CD4-positive, alpha-beta memory T cell (primary cell): ENCODE measurements around the gene SMC1B. TPM values are rescaled to one million over a fixed set of nuclear protein-coding genes. Genes with fewer than 3 reads are reported as not detected.

Experiments used
- CTCF ChIA-PET: fragments of 350-600 bp; sonication (Branson Sonifier 250); formaldehyde crosslinking; loops from one replicate; lab custom pipeline; 2021; ENCODE audit warnings: inconsistent platforms; ENCODE audit not compliant: partially characterized antibody; lab: Charles Lee
- POLR2A ChIA-PET: fragments of 350-600 bp; sonication (Branson Sonifier 250); formaldehyde crosslinking; loops from one replicate; lab custom pipeline; 2021; ENCODE audit not compliant: partially characterized antibody; lab: Charles Lee
- DNase-seq, 5 donors: peaks; one replicate each; pipeline versions ENCODE4 v3.0.0 to v3.0.0-alpha.2; 2020 to 2022; ENCODE audit warnings: mixed read lengths in 1 of 5
- H3K27ac ChIP-seq: one replicate; pipeline ENCODE4 v1.7.0; 2013; ENCODE audit warnings: low read depth, low read length
- H3K27me3 ChIP-seq: 2 replicates; pipeline ENCODE4 v1.7.0; 2013; ENCODE audit warnings: mild to moderate bottlenecking, low read length, moderate library complexity; ENCODE audit not compliant: insufficient read depth
- H3K36me3 ChIP-seq: 2 replicates; pipeline ENCODE4 v1.7.0; 2013; ENCODE audit warnings: mild to moderate bottlenecking, low read length, moderate library complexity; ENCODE audit not compliant: insufficient read depth
- H3K4me1 ChIP-seq: 2 replicates; pipeline ENCODE4 v1.7.0; 2013; ENCODE audit warnings: mild to moderate bottlenecking, low read length, moderate library complexity; ENCODE audit not compliant: insufficient read depth
- H3K4me3 ChIP-seq, 2 donors: one replicate each; pipeline ENCODE4 v1.7.0; 2013; ENCODE audit warnings: low read length in 2 of 2, mild to moderate bottlenecking in 1 of 2
- H3K9me3 ChIP-seq, 2 donors: one replicate each; pipeline ENCODE4 v1.7.0; 2013; ENCODE audit warnings: low read length in 2 of 2, control low read depth in 1 of 2; ENCODE audit not compliant: control insufficient read depth in 1 of 2
- H3K27ac Mint-ChIP-seq, 7 donors: one replicate each; pipeline ENCODE4 v1.8.0; 2020 to 2021; ENCODE audit warnings: mixed read lengths in 7 of 7, mild to moderate bottlenecking in 6 of 7, inconsistent platforms in 3 of 7, moderate library complexity in 3 of 7
- H3K27me3 Mint-ChIP-seq, 2 donors: one replicate each; pipeline ENCODE4 v1.8.0; 2020 to 2021; ENCODE audit warnings: mixed read lengths in 2 of 2
- H3K36me3 Mint-ChIP-seq, 2 donors: one replicate each; pipeline ENCODE4 v1.8.0; 2020 to 2021; ENCODE audit warnings: mixed read lengths in 2 of 2, inconsistent platforms in 1 of 2, mild to moderate bottlenecking in 1 of 2
- H3K4me1 Mint-ChIP-seq, 4 donors: one replicate each; pipeline ENCODE4 v1.8.0; 2020 to 2021; ENCODE audit warnings: mixed read lengths in 4 of 4, mild to moderate bottlenecking in 1 of 4
- H3K4me3 Mint-ChIP-seq, 8 donors: one replicate each; pipeline ENCODE4 v1.8.0; 2020 to 2021; ENCODE audit warnings: mixed read lengths in 8 of 8, mild to moderate bottlenecking in 7 of 8, moderate library complexity in 6 of 8, inconsistent platforms in 3 of 8
- H3K9me3 Mint-ChIP-seq, 8 donors: one replicate each; pipeline ENCODE4 v1.8.0; 2020 to 2021; ENCODE audit warnings: mixed read lengths in 8 of 8, mild to moderate bottlenecking in 5 of 8, inconsistent platforms in 3 of 8, moderate library complexity in 1 of 8
- intact Hi-C: fragments of 100-400 bp; cut with micrococcal nuclease; formaldehyde crosslinking; loops from one replicate; pipeline ENCODE4 v1.15.1; 2023
- polyA plus RNA-seq, 2 donors: library from polyadenylated mRNA; unstranded; fragments of 300-500 nt; fragmentation: Illumina TruSeq; gene quantifications; one replicate each; pipeline ENCODE4 v1.2.3, GENCODE V29; 2021
- total RNA-seq, 2 experiments: library from RNA; stranded (reverse); gene quantifications; one replicate each; pipeline ENCODE4 v1.2.3, GENCODE V29; 2021

SMC1B gene
- total and polyA plus RNA-seq, 4 experiments from 2014 or later: 0.08 TPM; not detected in 3

DNA sequence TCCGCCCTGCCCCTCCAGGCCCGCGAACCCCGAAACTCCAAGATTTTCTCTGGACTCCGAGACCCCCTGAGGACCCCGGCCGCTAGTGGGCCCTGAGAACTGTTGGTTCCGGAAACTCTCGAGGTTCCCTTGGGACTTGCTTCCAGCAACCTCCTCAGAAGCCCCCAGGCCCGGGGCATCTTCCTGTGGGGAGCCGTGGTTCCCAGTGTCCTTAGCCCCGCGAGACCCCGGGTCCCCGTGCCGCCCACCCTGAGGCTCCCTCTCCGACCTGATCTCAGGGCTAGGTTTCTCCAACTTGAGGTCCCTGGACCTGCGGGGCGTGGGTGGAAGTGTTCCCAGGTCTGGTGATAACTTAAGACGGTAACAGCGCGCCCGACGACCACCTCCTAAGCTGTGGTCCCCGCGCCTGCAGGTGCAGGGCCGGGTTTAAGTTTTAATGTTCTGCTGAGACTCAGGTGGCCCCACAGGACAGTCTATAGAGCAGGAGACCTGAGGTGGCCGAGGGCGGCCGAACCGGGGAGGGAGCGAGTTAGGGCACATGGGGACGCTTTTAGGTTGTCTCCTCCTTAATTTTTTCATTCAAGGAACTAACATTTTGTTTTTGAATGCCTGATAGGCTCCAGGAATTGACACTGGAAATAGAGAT lies 102.9 kb downstream of the SMC1B start:
- Mint-ChIP-seq H3K4me1 (peaks cover 43 to 62% (median 51%) of the 10 kb centered on the region in 4 donors), H3K27ac (peak overlapping the region; percentile 91 to 97 (median 95)), H3K27me3 (no peaks in the 10 kb centered on the region), H3K36me3 (peaks cover 0 to 20% of the 10 kb centered on the region in 2 donors), H3K9me3 (no peaks in the 10 kb centered on the region), H3K4me3 (peak overlapping the region; percentile 86 to 94 (median 90))
- POLR2A ChIA-PET: interaction anchor here (0.8 to 4.3 kb wide), 6 partner anchors 8 to 147 kb away, joined by 3 to 41 read pairs (median 6); partner anchors contain the start of genes NUP50, RIBC2 and SMC1B
- DNase-seq: no peak
- CTCF ChIA-PET: no interaction called here
- H3K27ac ChIP-seq: peak overlapping the region; percentile 82
- no peaks in the 10 kb centered on the region for H3K27me3 ChIP-seq
- H3K9me3 ChIP-seq: no peaks in the 10 kb centered on the region
- peak overlapping the region; percentile 47 to 80 for H3K4me3 ChIP-seq
- no peaks in the 10 kb centered on the region for H3K36me3 ChIP-seq
- peaks cover 49% of the 10 kb centered on the region for H3K4me1 ChIP-seq
- intact Hi-C loops: no loop called here

GRCh38 chr22:45309422-45310227 lies 103.8 kb downstream of the SMC1B start, which contains the start of gene FAM118A:
Gene FAM118A (plus strand): TSS chr22:45309934. CDS start chr22:45322380, 12,446 bp downstream.
- Mint-ChIP-seq H3K36me3 (peaks cover 0 to 20% of the 10 kb centered on the region in 2 donors), H3K27ac (peak within 1 kb of the TSS; percentile 94 to 97 (median 95)), H3K27me3 (no peaks in the 10 kb centered on the region), H3K4me3 (peak within 1 kb of the TSS; percentile 86 to 94 (median 90)), H3K4me1 (peaks cover 38 to 54% (median 46%) of the 10 kb centered on the region in 4 donors), H3K9me3 (no peaks in the 10 kb centered on the region)
- intact Hi-C loops: loop anchor here (1.0 to 2.0 kb wide), 3 partner anchors 9 to 69 kb away; partner anchors contain the start of gene KIAA0930
- Histone ChIP-seq H3K4me1 (peaks cover 41% of the 10 kb centered on the region), H3K27me3 (no peaks in the 10 kb centered on the region), H3K9me3 (no peaks in the 10 kb centered on the region), H3K27ac (peak within 1 kb of the TSS; percentile 82), H3K4me3 (peak within 1 kb of the TSS; percentile 76 to 80), H3K36me3 (no peaks in the 10 kb centered on the region)
- peak; percentile 88 to 100 (median 95) for DNase-seq
- POLR2A ChIA-PET: interaction anchor here (1.0 to 4.3 kb wide), 9 partner anchors 9 to 839 kb away, joined by 3 to 41 read pairs (median 6); partner anchors contain the start of genes RIBC2 and SMC1B
- CTCF ChIA-PET: no interaction called here

DNA sequence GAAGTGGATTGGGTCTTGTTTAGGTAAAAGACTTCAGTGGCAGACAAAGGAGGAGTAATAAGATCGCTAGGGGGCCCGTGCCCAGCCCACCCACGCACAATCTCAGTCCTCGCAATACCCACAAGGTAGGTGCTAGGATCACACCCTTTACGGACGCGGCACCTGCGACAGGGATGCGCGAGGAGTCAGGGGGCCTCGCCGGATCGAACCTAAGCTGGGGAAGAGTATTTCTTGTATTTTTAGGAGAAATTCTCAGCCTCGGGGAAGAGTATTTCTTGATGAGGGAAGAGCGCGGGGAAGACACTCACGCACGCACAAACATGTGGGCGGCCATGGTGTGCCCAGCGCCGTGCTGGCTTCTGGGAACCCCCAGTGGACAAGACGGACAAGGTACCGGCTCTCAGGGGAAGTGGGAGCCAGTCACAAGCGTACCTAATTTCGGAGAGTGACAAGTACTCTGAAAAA lies 104.4 kb downstream of the SMC1B start:
- Histone ChIP-seq H3K9me3 (no peaks in the 10 kb centered on the region), H3K27ac (peak overlapping the region; percentile 82), H3K4me1 (peaks cover 35% of the 10 kb centered on the region), H3K27me3 (no peaks in the 10 kb centered on the region), H3K36me3 (no peaks in the 10 kb centered on the region), H3K4me3 (peak overlapping the region; percentile 76 to 80)
- Mint-ChIP-seq H3K27me3 (no peaks in the 10 kb centered on the region), H3K9me3 (no peaks in the 10 kb centered on the region), H3K36me3 (peaks cover 0 to 20% of the 10 kb centered on the region in 2 donors), H3K27ac (peak overlapping the region; percentile 94 to 96 (median 95)), H3K4me1 (peaks cover 32 to 48% (median 40%) of the 10 kb centered on the region in 4 donors), H3K4me3 (peak overlapping the region; percentile 84 to 89 (median 87))
- intact Hi-C loops: loop anchor here (1.0 to 2.0 kb wide), 3 partner anchors 9 to 68 kb away; partner anchors contain the start of gene KIAA0930
- ChIA-PET CTCF (no interaction called here), POLR2A (interaction anchor here (1.0 to 4.3 kb wide), 7 partner anchors 9 to 840 kb away, joined by 3 to 41 read pairs (median 3); no protein-coding TSS in a partner anchor)
- peak in 1 of 5 donors; percentile 17 for DNase-seq

DNA sequence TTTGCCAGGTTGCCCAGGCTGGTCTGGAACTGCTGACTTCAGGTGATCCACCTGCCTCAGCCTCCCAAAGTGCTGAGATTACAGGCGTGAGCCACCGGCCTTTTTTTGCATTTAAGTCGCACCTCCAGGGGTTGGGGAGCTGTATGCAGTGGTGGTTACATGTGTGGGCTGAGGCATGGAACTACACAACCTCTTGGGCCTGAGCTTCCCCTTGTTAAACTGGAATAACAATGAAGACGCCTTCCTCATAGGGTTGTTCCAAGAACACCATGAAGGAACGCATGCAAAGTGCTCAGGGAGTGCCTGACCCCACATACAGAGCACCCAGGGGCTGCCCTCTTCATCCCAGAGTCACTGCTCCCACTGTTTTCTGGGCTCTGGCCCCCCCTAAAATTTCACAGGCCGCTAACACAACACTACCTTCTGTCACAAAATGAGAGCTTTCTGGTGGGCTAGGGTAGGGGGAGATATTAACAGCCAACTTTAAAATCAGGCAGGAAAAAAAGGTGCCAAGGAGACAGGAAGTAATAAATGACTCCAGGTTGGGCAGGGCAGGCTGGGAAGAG lies 104.9 kb downstream of the SMC1B start:
- Histone ChIP-seq H3K27ac (no peak overlapping the region), H3K4me1 (peaks cover 30% of the 10 kb centered on the region), H3K4me3 (no peak overlapping the region), H3K36me3 (no peaks in the 10 kb centered on the region), H3K27me3 (no peaks in the 10 kb centered on the region), H3K9me3 (no peaks in the 10 kb centered on the region)
- POLR2A ChIA-PET: interaction anchor here (1.0 to 4.3 kb wide), 4 partner anchors 10 to 15 kb away, joined by 3 to 41 read pairs (median 16); no protein-coding TSS in a partner anchor
- CTCF ChIA-PET: no interaction called here
- Mint-ChIP-seq H3K36me3 (peaks cover 0 to 20% of the 10 kb centered on the region in 2 donors), H3K9me3 (no peaks in the 10 kb centered on the region), H3K27me3 (no peaks in the 10 kb centered on the region), H3K4me3 (peak overlapping the region; percentile 84 to 89 (median 87)), H3K4me1 (peaks cover 31 to 44% (median 38%) of the 10 kb centered on the region in 4 donors), H3K27ac (peak overlapping the region; percentile 94 to 96 (median 95))
- no peak for DNase-seq
- intact Hi-C loops: loop anchor here (2.0 kb wide), 1 partner anchor 68 kb away; the partner anchor contains the start of gene KIAA0930

GRCh38 chr22:45306139-45306538 lies 107.3 kb downstream of the SMC1B start:
- no peaks in the 10 kb centered on the region for H3K9me3 ChIP-seq
- H3K27ac Mint-ChIP-seq: no peak overlapping the region
- H3K4me1 Mint-ChIP-seq: peaks cover 15 to 21% (median 18%) of the 10 kb centered on the region in 4 donors
- ChIA-PET POLR2A (no interaction called here), CTCF (interaction anchor here (1.4 kb wide), 1 partner anchor 36 kb away, joined by 4 read pairs; no protein-coding TSS in a partner anchor)
- H3K4me3 ChIP-seq: no peak overlapping the region
- H3K27ac ChIP-seq: no peak overlapping the region
- H3K4me3 Mint-ChIP-seq: no peak overlapping the region
- H3K36me3 Mint-ChIP-seq: peaks cover 0 to 10% of the 10 kb centered on the region in 2 donors
- H3K9me3 Mint-ChIP-seq: no peaks in the 10 kb centered on the region
- no peaks in the 10 kb centered on the region for H3K36me3 ChIP-seq
- no peaks in the 10 kb centered on the region for H3K27me3 Mint-ChIP-seq
- DNase-seq: no peak
- H3K27me3 ChIP-seq: no peaks in the 10 kb centered on the region
- intact Hi-C loops: no loop called here
- peaks cover 15% of the 10 kb centered on the region for H3K4me1 ChIP-seq

DNA sequence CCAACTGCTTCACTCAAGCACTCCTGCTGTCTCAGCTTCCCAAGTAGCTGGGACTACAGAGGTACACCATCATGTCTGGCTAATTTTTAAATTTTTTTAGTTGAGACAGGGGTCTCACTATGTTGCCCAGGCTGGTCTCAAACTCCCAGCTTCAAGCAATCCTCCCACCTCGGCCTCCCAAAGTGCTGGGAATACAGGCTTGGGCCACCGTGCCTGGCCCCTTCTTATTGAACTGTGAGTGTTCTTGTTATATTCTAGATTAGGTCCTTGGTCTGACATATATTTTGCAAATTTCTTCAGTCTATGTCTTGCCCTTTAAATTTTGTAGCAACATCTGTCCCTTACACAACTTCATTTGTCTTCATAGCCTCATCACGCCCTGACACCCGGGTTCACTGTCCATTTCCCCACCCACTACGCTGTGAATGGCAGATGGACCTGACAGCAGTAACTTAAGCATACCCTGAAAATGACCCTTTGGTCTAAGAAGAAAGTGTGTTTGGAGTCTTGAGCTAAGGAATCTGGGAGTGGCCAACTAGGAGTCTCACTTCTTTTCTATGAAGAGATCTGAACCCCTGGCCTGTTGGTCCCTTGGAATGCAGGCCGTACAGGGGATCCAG lies 107.8 kb downstream of the SMC1B start:
- Mint-ChIP-seq H3K36me3 (peaks cover 0 to 5% of the 10 kb centered on the region in 2 donors), H3K4me3 (no peak overlapping the region), H3K9me3 (no peaks in the 10 kb centered on the region), H3K27ac (no peak overlapping the region), H3K27me3 (no peaks in the 10 kb centered on the region), H3K4me1 (peaks cover 10 to 15% (median 12%) of the 10 kb centered on the region in 4 donors)
- Histone ChIP-seq H3K27me3 (no peaks in the 10 kb centered on the region), H3K4me3 (no peak overlapping the region), H3K4me1 (peaks cover 10% of the 10 kb centered on the region), H3K27ac (no peak overlapping the region), H3K9me3 (no peaks in the 10 kb centered on the region), H3K36me3 (no peaks in the 10 kb centered on the region)
- intact Hi-C loops: no loop called here
- POLR2A ChIA-PET: no interaction called here
- CTCF ChIA-PET: interaction anchor here (0.7 kb wide), 1 partner anchor 10 kb away, joined by 3 read pairs; no protein-coding TSS in a partner anchor
- DNase-seq: no peak
